ENCODE results near the gene POLR1G.
"Not testable (repeated sequence)": the region's sequence is repeated elsewhere in the genome, so short reads cannot be mapped to it uniquely, and the experiment has no call there.

POLR1G gene

GRCh38 chr19:45423033-45423588 lies 16.7 kb downstream of the POLR1G start:
- DNase-seq, result peak in 1 of 4 experiments; percentile 63

GRCh38 chr19:45423589-45424190 lies 17.2 kb downstream of the POLR1G start, which contains the start of gene ERCC1:
ERCC1 (minus strand) TSS chr19:45423917; CDS start chr19:45423374, 543 bp downstream.
- peak in 3 of 4 experiments; percentile 46 to 72 (median 61) for DNase-seq

DNA sequence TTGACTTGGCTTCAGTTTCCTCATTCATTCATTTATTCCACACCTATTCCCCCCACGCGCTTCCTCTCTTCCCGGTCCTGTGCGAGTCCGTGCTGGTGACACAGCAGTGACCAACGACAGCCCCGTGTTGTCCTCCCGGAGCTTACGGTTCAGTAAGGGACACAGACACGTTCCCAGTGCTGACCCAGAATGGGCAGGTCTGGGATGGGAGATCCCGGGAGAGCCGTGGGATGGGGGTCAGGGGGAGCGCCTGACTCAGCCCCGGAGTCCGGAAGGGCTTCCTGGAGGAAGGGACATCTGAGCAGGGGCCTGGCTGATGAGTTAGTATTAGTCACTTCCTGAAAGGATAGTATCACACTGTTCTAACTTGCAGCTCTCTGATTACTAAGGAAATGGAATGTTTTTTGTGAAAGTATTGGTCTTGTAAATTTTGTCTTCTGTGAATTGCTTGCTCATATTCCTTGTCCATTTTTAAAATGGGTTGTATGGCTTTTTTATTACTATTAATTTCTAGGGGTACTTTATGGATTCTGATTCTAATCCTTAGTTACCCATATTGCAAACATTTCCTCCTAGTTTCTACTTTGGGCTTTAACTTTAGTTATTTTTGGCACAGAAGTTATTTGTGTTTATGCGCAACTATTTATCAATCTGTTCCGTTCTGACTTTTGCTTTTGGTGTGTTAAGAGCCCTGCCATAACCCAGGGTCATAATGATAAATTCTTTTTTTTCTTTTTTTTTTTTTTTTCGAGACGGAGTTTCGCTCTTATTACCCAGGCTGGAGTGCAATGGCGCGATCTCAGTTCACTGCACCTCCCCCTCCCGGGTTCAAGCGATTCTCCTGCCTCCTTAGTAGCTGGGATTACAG lies 18.0 kb downstream of the POLR1G start:
- DNase-seq, result no peak

- peak in 1 of 4 experiments; percentile 8 for DNase-seq
These were observed 22.2 kb downstream of the POLR1G start for GRCh38 chr19:45428384-45429231.

DNA sequence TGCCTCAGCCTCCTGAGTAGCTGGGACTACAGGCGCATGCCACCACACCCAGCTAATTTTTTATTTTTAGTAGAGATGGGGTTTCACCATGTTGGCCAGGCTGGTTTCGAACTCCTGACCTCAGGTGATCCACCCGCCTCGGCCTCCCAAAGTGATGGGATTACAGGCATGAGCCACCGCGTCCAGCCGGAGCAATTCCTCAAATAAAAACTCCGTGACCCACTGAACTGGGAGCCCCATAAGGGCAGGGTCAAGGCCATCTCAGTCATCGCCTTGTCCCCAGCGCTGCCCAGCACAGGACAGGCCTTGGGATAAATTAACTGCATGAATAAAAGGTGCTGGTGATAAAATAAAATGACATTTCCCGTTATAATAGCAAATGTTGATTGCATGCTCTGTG lies 23.5 kb downstream of the POLR1G start:
- DNase-seq, result not testable (repeated sequence)

GRCh38 chr19:45431008-45431407 lies 24.6 kb downstream of the POLR1G start:
- DNase-seq, result not testable (repeated sequence)

- DNase-seq, result not testable (repeated sequence)
These were observed 26.1 kb downstream of the POLR1G start for GRCh38 chr19:45432543-45432942.

GRCh38 chr19:45437328-45437727 lies 30.9 kb downstream of the POLR1G start:
- DNase-seq, result no peak

GRCh38 chr19:45439190-45439568 lies 32.7 kb downstream of the POLR1G start:
- no peak for DNase-seq

DNA sequence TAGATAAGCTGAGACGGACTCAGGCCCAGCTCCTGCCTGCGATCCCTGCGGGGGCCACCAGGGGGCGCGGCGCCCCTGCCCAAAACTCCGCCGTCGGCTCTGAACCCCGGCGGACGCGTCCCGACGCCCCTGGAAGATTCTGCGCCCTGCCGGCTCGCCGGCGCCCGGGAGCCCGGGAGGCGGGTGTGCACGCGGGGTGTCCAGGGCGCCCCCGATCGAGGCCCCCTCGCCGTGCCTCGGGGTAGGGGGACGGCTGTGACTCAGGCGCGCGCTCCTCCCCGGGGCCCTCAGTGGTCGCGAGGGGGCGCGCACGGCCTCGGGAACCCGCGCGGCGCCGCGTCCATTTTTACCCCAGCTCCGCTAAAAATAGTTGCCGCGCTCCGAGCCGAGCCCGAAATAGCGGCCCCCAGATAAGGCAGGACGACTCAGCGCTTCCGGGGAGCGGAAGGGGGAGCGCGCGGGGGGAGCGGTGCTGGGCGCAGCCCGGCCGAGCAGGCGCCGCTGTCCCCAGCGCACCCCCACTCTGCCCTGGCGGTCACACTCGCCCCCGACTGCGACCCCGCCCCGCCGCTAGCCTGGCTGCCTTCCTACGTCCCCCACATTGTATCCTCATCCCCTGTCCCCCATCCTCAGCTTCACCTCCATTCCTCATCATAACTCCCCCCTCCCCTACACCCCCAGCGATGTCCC lies 33.3 kb downstream of the POLR1G start:
- DNase-seq, result peak; percentile 74 to 80 (median 78)

- DNase-seq, result no peak
These were observed 33.8 kb downstream of the POLR1G start for GRCh38 chr19:45440259-45440638.

DNA sequence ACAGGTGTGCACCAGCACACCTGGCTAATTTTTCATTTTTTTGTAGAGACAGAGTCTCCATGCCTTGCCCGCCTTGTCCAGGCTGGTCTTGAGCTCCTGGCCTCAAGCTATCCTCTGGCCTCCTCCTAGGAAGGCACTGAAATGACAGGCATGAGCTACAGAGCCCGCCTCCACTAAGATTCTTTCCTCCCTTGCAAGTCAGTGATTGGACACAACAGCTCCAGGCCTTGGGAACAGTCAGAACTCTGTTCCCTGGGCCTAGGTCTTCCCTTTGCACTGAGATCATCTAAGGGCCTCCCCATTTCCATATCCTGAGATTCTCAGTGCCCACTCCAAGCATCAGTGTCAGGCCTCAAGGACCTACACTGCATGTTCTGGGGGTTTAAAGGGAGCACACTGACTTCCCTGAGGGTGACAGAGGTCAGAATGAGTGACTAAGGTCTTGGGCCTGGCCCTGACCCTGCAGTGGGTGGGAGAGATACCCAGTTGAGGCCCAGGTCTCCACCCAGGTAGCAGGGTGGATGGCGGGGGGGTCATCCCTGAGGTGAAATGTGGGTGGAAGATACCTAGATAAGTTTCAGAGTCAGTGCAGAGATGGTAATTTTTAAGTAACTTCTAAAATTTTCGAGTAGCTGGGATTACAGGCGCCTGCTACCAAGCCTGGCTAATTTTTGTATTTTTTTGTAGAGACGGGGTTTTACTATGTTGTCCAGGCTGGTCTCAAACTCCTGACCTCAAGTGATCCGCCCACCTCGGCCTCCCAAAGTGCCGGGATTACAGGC lies 34.6 kb downstream of the POLR1G start:
- no peak for DNase-seq

GRCh38 chr19:45442408-45442777 lies 35.9 kb downstream of the POLR1G start:
- no peak for DNase-seq

- DNase-seq, result no peak
These were observed 36.5 kb downstream of the POLR1G start for GRCh38 chr19:45442778-45443461.

GRCh38 chr19:45443462-45444317 lies 37.2 kb downstream of the POLR1G start:
- DNase-seq, result peak in 1 of 4 experiments; percentile 27

DNA sequence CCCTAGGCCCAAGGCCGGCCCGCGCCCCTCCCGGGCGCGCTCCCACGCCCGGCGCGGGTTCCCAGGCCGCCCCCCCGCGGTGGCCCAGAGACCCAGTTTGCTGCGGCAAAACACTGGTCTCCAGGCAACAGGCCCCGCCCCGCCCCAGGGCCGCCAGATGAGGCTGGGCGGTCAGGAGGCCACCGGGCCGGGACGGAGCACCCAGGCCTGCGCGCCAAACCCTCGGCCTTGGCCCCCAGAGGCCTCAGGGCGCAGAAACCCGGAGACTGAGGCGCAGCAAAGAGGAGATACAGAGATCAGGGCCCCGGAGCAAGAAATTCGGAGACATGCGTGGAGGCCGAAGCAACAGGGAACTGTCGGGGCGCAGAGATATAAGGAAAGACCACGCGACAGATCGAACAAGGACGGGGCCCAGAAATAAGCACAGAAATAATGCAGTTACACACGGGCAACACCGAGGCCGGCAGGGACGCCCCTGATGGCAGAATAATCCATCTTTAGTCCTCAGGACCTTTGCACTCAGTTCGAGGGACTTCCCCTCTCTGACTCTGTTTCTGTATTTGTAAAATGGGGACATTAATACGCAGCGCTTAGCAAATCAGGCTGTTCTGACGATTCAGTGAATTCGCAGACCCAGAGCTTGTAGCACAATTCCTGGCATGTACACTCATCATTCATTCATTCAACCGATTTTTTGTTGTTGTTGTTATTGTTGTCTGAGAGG lies 38.0 kb downstream of the POLR1G start:
- peak; percentile 49 to 67 (median 58) for DNase-seq

GRCh38 chr19:45445139-45445538 lies 38.7 kb downstream of the POLR1G start:
- DNase-seq, result no peak

DNA sequence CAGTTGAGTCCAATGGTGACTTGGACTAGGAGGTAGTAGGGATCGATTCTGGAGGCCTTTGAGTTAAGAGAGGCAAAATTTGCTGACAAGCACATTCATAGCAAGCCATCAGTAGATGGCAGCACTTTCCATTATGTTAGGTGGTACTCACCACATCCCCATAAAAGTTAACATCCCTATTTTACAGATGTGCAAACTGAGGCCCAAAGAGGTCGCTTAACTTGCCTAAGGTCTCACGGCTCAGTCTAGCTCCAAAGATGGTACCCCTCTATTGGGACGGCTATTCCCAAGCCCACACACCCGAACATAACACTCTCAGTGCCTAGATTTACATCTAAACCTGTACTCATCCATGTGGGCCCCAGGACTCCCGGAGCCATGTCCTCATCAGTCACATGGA lies 39.9 kb downstream of the POLR1G start:
- no peak for DNase-seq

DNA sequence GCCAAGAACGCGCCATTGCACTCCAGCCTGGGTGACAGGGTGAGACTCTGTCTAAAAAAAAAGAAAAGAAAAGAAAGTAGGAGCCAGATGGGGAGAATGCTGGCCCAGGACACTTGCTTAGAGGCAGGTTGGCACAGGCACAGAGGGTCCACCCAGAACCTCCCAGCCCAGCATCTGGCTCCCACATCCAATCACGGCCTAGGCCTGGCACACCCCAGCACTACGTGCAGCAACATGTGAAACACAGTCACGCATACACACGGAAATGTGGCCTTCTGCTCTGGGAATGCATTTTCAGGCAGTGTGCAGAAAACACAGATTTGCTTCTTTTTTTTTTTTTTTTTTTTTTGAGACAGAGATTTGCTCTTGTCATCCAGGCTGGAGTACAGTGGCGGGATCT lies 40.5 kb downstream of the POLR1G start:
- no peak for DNase-seq
